GM18526 (cell line): Measurements from ENCODE around the gene SMG6.

Experiments used
- POLR2A ChIP-seq: IDR thresholded peaks from 3 replicates; pipeline ENCODE4 v1.6.1; 2011; ENCODE audit not compliant: insufficient read length; ENCODE audit errors: extremely low read depth

The SMG6 gene

GRCh38 chr17:2138761-2139160 is 164.8 kb downstream of the SMG6 start:
- no peak for TF ChIP-seq POLR2A

GRCh38 chr17:2138318-2138717 is 165.3 kb downstream of the SMG6 start:
- TF ChIP-seq POLR2A, result no peak

GRCh38 chr17:2137342-2138098 is 166.1 kb downstream of the SMG6 start:
- TF ChIP-seq POLR2A, result no peak

GRCh38 chr17:2136241-2136640 is 167.3 kb downstream of the SMG6 start:
- no peak for TF ChIP-seq POLR2A

- TF ChIP-seq POLR2A, result no peak
Observed at GRCh38 chr17:2128011-2128410, 175.6 kb downstream of the SMG6 start.

- no peak for TF ChIP-seq POLR2A
Observed at GRCh38 chr17:2125013-2125535, 178.5 kb downstream of the SMG6 start.

GRCh38 chr17:2124391-2124790 is 179.2 kb downstream of the SMG6 start:
- TF ChIP-seq POLR2A, result no peak

- TF ChIP-seq POLR2A, result no peak
Observed at GRCh38 chr17:2123375-2124251, 180.0 kb downstream of the SMG6 start.

GRCh38 chr17:2122641-2123302 is 180.8 kb downstream of the SMG6 start:
- no peak for TF ChIP-seq POLR2A

GRCh38 chr17:2120586-2121335 is 182.8 kb downstream of the SMG6 start:
- no peak for TF ChIP-seq POLR2A

GRCh38 chr17:2113279-2113622 is 190.3 kb downstream of the SMG6 start:
- TF ChIP-seq POLR2A, result no peak

- TF ChIP-seq POLR2A, result no peak
Observed at GRCh38 chr17:2111691-2112090, 191.9 kb downstream of the SMG6 start.

- no peak for TF ChIP-seq POLR2A
Observed at GRCh38 chr17:2110436-2110835, 193.1 kb downstream of the SMG6 start.

- no peak for TF ChIP-seq POLR2A
Observed at GRCh38 chr17:2108170-2108569, 195.4 kb downstream of the SMG6 start.

- TF ChIP-seq POLR2A, result no peak
Observed at GRCh38 chr17:2107506-2107905, 196.1 kb downstream of the SMG6 start.
